ENCODE results near the gene ZNF354C.

DNA sequence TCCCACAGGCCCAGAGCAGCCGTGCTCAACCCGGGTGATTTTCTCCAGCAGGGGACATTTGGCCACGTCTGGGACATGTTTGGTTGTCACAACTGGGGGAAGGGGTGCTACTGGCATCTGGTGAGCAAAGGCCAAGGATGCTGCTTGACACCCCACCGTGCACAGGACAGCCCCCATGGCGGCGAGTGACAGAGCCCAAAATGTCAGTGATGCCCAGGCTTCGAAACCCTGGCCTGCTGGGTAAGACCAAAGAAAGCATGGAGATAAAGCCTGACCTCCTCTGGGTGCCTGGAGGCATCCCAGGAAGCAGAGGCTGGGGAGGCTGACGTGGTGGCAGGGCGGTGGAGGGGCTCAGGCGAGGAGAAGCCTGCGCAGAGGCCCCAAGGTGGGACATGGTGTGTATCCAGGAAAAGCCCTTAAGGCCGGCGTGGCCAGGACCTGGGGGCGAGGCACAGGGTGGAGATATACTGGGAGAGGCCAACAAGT is 66.4 kb downstream of the ZNF354C start:
- TF ChIP-seq, protein P1, sequence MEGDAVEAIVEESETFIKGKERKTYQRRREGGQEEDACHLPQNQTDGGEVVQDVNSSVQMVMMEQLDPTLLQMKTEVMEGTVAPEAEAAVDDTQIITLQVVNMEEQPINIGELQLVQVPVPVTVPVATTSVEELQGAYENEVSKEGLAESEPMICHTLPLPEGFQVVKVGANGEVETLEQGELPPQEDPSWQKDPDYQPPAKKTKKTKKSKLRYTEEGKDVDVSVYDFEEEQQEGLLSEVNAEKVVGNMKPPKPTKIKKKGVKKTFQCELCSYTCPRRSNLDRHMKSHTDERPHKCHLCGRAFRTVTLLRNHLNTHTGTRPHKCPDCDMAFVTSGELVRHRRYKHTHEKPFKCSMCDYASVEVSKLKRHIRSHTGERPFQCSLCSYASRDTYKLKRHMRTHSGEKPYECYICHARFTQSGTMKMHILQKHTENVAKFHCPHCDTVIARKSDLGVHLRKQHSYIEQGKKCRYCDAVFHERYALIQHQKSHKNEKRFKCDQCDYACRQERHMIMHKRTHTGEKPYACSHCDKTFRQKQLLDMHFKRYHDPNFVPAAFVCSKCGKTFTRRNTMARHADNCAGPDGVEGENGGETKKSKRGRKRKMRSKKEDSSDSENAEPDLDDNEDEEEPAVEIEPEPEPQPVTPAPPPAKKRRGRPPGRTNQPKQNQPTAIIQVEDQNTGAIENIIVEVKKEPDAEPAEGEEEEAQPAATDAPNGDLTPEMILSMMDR (IDR thresholded peaks at IDR 0.05; ENCODE audit: low read depth, low read length): no peak
- TF ChIP-seq EZH2phosphoT487 (IDR thresholded peaks at IDR 0.05; ENCODE audit: low read depth): no peak

Data from OCI-LY3 (cell line).